ENCODE measurements around the gene CLSTN2.

DNA sequence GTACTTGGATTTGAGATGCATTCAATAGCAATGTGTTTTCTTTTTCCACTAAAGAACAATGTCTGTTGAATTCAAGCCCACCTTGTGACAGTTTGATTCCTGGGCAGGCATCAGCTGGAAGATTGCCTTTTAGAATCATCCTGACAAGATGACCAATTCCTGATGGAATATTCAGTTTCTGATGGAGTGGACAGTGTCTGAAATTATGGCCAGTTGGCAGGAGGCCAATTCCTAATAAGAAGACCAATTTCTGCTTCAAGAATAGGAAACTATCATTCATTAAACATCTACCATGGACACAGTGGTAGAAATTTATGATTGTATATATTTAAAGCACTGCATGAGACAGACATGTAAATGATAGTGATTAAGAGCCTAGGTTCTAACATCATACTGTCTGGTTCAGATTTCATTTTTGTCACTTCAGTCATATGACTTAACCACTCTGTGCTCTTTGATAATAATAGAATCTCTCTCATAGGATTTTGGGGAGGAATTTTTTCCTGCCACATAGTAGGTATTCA is 133.6 kb downstream of the CLSTN2 start:
- no peak for TF ChIP-seq TCF7L2 (IDR thresholded peaks at IDR 0.05; ENCODE audit: borderline replicate concordance, extremely low read depth, insufficient read depth, insufficient read length)
- no peak for TF ChIP-seq POLR2A (IDR thresholded peaks at IDR 0.05; ENCODE audit: borderline replicate concordance, extremely low read depth, insufficient read depth, insufficient read length)

Data from HCT116 (cell line).